NCI-H2171 treated with DMSO at 0.1 percent for 48 hours (cell line): ENCODE measurements around the gene PCDHAC2.

Experiments
- DNase-seq: peaks from one replicate; lab custom pipeline; 2025; lab: John Stamatoyannopoulos, UW

PCDHAC2 gene

GRCh38 chr5:140966293-140967225, at the start of gene PCDHAC2:
PCDHAC2 (plus strand) TSS chr5:140966476; CDS start chr5:140966767, 291 bp downstream.
- DNase-seq = peak; percentile 57

DNA sequence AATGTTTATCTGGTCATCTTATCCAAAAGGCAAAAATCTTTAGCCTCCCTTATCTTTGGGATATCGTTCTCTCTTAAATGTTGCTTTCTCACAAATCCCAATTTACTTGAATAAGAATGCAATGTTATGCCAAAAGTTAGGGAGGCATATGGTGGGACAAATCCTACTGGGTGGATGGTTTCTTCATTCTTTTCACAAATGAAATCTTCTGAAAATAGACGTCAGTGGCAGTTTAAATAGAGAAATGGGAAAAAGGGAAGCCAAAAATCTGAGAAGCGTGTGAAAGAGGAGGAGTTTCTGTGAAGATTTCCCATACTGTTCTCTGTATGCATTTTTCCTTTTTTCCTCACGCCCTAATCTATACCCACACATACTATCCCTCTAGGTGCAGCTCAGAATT, 42.7 kb upstream of the PCDHAC2 start:
- DNase-seq = no peak

DNA sequence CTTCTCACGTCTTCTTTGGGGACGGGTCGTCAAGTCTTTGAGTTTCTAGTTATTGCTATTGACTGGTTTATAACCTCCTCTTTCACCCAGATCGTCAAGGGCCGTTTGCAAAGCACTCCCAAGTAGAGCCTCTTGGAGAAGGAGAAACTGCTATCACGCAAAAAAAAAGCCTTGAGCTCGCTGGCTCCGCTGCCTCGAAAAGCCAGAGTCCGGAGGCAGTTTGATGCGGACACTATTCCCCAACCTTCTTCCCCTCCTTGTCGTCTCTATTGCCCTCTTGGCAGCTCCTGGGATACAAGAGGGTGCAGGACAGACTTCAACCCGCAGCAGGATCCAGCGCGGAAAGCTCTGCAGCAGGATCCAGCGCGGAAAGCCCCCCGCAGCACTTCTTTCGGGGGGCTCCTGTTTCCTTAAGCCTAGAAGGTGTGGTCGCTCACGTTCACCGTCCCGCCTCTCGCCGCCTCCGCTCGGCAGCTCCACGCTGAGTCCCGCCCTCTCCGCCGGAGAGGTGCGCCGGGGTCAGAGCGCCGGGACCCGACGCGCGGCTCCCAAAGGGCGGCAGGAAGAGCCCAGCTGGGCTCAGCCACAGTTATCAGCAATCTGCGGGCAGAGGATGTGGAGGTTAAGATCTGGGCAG, 40.4 kb upstream of the PCDHAC2 start, which contains the start of gene PCDHAC1:
Gene PCDHAC1 (plus strand): TSS at position 494 of the 637 bp plus-strand sequence. CDS start 594 bp downstream, outside the sequence.
- DNase-seq = peak; percentile 26

DNA sequence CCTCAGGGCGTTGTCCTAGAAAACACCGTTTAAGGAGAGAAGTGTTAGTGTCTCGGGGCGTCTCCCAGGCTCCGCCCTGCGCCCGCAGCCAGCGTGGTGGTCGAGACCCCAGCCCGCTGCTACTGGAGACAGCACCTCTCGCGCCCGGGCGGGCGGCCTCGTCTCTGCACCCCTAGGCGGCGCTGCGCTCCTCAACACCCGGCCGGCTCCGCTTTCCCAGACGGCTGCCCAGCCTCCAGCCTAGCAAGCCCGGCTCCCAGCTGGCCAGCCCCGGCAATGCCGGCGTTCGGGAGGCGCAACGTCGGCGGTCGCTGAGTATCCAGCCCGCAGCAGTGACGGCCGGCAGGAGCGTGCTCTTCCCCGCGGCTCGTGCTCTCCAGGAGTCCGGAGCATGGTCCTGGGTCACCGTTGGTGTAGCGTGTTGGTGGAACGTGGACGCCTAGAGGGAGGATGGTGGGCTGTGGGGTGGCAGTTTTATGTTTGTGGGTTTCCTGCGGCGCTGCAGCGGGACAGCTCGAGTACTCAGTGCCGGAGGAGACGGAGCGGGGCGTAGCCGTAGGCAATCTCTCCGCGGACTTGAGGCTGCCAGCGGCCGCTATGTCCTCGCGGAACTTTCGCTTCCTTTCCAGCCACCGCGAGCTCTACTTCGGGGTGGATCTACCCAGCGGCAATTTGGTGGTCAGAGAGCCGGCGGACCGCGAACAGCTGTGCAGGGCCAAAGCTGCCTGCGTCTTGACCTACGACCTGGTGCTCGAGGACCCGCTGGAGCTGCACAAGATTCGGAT, 39.6 kb upstream of the PCDHAC2 start:
- peak; percentile 73 for DNase-seq

DNA sequence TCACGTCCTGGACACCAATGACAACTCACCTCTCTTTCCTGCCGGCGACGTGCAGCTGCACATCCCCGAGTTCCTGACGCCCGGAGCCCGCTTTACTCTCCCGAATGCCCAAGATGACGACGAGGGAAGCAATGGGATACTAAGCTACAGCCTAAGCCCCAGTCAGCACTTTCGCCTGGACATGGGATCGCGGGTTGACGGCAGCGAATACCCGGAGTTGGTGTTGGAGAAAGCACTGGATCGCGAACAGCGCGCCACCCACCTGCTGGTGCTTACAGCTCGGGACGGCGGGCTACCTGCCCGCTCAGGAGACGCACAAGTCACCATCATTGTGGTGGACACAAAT, 39.1 kb upstream of the PCDHAC2 start:
- DNase-seq = no peak

GRCh38 chr5:140934964-140935606, 31.2 kb upstream of the PCDHAC2 start:
- DNase-seq = no peak

DNA sequence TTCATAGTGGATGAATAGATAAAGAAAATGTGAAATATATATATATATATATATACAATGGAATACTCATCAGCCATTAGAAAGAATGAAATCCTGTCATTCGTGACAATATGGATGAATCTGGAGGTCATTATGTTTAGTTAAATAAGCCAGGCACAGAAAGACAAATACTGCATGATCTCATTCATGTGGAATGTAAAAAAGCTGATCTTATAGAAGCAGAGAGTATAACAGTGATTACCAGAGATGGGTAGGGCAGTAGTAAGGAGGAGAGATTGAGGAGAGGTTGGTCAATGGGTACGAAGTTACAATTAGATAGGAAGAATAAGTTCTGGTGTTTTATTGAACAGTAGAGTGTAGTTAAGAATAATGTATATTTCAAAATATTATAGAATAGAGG, 19.7 kb upstream of the PCDHAC2 start:
- DNase-seq = no peak

GRCh38 chr5:140951636-140952035, 14.6 kb upstream of the PCDHAC2 start:
- no peak for DNase-seq

- DNase-seq = no peak
These were observed 13.0 kb upstream of the PCDHAC2 start for GRCh38 chr5:140953234-140953633.

DNA sequence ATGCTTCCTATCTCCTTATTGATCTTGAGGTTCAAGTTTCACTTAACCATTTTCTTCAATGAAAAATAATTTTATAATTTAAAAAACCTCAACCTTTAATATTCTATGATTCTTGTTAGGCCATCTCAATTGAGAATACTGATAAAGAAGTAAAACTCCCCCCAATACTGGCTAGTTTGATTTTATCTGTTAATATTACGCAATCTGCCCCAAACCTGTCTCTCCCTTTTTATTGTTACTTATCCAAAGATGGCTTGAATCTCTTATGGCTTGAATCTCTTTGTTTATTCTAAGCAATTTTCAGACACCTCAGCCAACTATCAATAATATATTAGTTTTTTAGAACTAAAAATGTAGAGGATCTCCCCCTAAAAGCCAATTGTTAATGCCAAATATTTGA, 4.1 kb upstream of the PCDHAC2 start:
- no peak for DNase-seq

- no peak for DNase-seq
These were observed 1.9 kb upstream of the PCDHAC2 start for GRCh38 chr5:140964356-140964755.

GRCh38 chr5:140965905-140966292, 377 bp upstream of the PCDHAC2 start:
- DNase-seq = peak; percentile 14

- DNase-seq = no peak
These were observed 1.1 kb downstream of the PCDHAC2 start for GRCh38 chr5:140967226-140967893.

DNA sequence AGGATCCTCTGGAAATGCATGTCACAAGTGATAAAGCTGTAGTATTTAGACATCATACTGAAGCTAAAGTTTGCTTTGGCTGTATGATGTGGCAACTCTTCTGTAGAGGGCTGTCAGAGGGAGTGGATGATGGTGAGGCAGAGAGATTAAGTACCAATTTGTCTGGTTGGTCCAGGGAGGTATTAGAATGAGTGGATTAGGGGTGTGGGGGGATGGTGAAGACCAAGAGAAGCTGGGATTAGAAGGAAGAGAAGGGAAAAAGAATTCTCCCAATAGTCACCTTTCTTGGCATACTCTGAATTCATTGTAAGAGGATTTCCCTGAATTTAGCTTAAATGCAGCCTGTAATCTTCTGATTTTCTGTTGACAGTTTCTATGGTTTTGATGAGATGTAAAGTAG, 3.6 kb downstream of the PCDHAC2 start:
- DNase-seq = no peak

- DNase-seq = no peak
These were observed 7.3 kb downstream of the PCDHAC2 start for GRCh38 chr5:140973550-140973949.

DNA sequence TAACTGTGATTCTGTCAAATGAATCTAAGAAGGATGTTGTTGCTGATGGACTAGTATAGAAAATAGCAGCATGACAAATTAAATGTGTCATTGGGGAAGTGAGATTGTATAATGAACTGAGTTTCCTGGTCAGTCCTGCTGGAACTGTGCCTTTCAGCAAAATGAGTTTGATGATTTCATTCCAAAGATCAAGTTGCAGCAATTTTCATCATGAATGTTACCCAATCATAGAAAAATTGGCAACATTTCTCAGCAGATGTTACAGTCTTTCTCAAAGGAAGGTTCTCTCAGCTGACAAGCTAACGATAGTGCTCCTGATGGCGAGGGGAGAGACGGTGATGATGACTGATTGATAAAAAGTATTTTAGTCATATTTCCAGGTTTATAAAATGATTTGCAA, 10.7 kb downstream of the PCDHAC2 start:
- DNase-seq = peak; percentile 16

DNA sequence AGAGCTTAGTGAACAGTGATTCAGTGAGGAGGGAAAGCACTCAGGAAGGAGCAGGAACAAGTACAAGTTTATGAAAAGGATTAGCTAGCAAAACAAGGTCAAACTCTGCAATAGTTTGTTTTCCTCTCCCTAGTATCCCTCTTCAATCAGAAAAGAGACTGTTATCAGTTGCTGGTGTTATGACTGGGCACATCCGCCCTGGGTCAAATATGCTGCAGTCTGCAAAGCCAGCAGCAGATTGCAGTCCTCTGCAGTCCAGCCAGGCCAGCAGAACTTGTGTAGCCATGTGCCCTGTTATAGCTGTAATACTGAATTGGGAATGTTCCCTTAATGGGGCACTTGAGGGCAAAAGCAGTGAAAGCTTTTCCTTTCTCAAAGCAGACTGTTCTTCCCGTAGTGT, 12.0 kb downstream of the PCDHAC2 start:
- DNase-seq = no peak

- DNase-seq = no peak
These were observed 12.7 kb downstream of the PCDHAC2 start for GRCh38 chr5:140978983-140979382.

GRCh38 chr5:140982083-140982716, 15.9 kb downstream of the PCDHAC2 start:
- DNase-seq = no peak

DNA sequence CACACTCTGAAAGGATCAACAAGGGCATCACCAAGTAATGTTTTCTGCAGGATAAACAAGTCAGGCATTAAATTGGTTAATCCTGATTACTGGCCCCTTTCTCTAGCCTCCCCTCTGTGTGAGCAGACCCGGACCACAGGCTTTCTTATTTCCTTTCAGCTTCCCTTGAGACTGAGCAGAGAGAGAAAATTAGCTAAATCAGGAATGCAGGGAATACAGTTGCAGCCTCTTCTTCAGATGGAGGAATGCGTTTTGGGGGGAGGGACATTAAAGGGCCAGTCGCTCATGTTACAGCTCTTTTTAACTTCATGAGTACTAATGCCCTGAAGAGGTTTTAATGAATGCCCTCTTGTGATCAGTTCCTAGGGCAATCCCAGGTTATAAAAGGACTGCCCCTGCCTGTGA, 19.8 kb downstream of the PCDHAC2 start:
- no peak for DNase-seq

- DNase-seq = no peak
These were observed 21.8 kb downstream of the PCDHAC2 start for GRCh38 chr5:140988100-140988499.
